ENCODE results near the gene PSPN. TPM values are rescaled to one million over a fixed set of nuclear protein-coding genes. Genes with fewer than 3 reads are reported as not detected.

The PSPN gene
- total and polyA plus RNA-seq, 3 experiments from 2014 or later, result 0.76 to 1.8 (median 1.6) TPM

Other genes starting within 250 kb of the PSPN start
- not detected for gene ACSBG2, start 240.3 kb downstream of the PSPN start, total RNA-seq
- gene ACSBG2, start 240.3 kb downstream of the PSPN start, polyA plus RNA-seq, result not detected
- 10 to 100 TPM; 63.9 to 64.2 TPM for gene MLLT1, start 96.0 kb downstream of the PSPN start, total RNA-seq
- gene MLLT1, start 96.0 kb downstream of the PSPN start, polyA plus RNA-seq, result 2.5 TPM
- gene ACER1, start 42.3 kb downstream of the PSPN start, total RNA-seq, result not detected
- 2.4 TPM for gene ACER1, start 42.3 kb downstream of the PSPN start, polyA plus RNA-seq
- 100 to 1,000 TPM; 197 to 201 TPM for gene CLPP, start 14.4 kb downstream of the PSPN start, total RNA-seq
- 175 TPM for gene CLPP, start 14.4 kb downstream of the PSPN start, polyA plus RNA-seq
- 10 to 100 TPM; 25.5 to 34.3 TPM for gene ALKBH7, start 3.1 kb downstream of the PSPN start, total RNA-seq
- 82.2 TPM for gene ALKBH7, start 3.1 kb downstream of the PSPN start, polyA plus RNA-seq
- gene GTF2F1, start 17.2 kb upstream of the PSPN start, total RNA-seq, result 10 to 100 TPM; 63.3 to 66.2 TPM
- 25.2 TPM for gene GTF2F1, start 17.2 kb upstream of the PSPN start, polyA plus RNA-seq
- gene KHSRP, start 48.9 kb upstream of the PSPN start, total RNA-seq, result 100 to 1,000 TPM; 456 to 459 TPM
- gene KHSRP, start 48.9 kb upstream of the PSPN start, polyA plus RNA-seq, result 22.0 TPM
- gene SLC25A41, start 57.8 kb upstream of the PSPN start, total RNA-seq, result under 1 TPM; 0.28 to 0.33 TPM
- gene SLC25A41, start 57.8 kb upstream of the PSPN start, polyA plus RNA-seq, result not detected
- gene SLC25A23, start 83.9 kb upstream of the PSPN start, total RNA-seq, result 10 to 100 TPM; 14.5 to 14.8 TPM
- gene SLC25A23, start 83.9 kb upstream of the PSPN start, polyA plus RNA-seq, result 19.9 TPM
- gene CRB3, start 88.3 kb upstream of the PSPN start, total RNA-seq, result 1 to 10 TPM in 1 of 2 experiments, under 1 TPM in 1; 0.88 to 1.8 TPM
- gene CRB3, start 88.3 kb upstream of the PSPN start, polyA plus RNA-seq, result 4.1 TPM
- 10 to 100 TPM; 51.9 to 55.1 TPM for gene DENND1C, start 105.9 kb upstream of the PSPN start, total RNA-seq
- 93.2 TPM for gene DENND1C, start 105.9 kb upstream of the PSPN start, polyA plus RNA-seq
- gene TUBB4A, start 126.4 kb upstream of the PSPN start, total RNA-seq, result 1 to 10 TPM; 7.1 to 8.9 TPM
- gene TUBB4A, start 126.4 kb upstream of the PSPN start, polyA plus RNA-seq, result 5.9 TPM
- 10 to 100 TPM; 11.3 to 12.1 TPM for gene TNFSF9, start 155.1 kb upstream of the PSPN start, total RNA-seq
- gene TNFSF9, start 155.1 kb upstream of the PSPN start, polyA plus RNA-seq, result 4.5 TPM
- gene CD70, start 215.2 kb upstream of the PSPN start, total RNA-seq, result 10 to 100 TPM; 63.1 to 70.0 TPM
- 4.0 TPM for gene CD70, start 215.2 kb upstream of the PSPN start, polyA plus RNA-seq

All from CD8-positive, alpha-beta memory T cell (primary cell).